SIG-M5 (cell line): ENCODE data around the gene TTLL11.

Experiments
- DNase-seq: peaks from one replicate; lab custom pipeline; 2025; lab: John Stamatoyannopoulos, UW

TTLL11 gene

DNA sequence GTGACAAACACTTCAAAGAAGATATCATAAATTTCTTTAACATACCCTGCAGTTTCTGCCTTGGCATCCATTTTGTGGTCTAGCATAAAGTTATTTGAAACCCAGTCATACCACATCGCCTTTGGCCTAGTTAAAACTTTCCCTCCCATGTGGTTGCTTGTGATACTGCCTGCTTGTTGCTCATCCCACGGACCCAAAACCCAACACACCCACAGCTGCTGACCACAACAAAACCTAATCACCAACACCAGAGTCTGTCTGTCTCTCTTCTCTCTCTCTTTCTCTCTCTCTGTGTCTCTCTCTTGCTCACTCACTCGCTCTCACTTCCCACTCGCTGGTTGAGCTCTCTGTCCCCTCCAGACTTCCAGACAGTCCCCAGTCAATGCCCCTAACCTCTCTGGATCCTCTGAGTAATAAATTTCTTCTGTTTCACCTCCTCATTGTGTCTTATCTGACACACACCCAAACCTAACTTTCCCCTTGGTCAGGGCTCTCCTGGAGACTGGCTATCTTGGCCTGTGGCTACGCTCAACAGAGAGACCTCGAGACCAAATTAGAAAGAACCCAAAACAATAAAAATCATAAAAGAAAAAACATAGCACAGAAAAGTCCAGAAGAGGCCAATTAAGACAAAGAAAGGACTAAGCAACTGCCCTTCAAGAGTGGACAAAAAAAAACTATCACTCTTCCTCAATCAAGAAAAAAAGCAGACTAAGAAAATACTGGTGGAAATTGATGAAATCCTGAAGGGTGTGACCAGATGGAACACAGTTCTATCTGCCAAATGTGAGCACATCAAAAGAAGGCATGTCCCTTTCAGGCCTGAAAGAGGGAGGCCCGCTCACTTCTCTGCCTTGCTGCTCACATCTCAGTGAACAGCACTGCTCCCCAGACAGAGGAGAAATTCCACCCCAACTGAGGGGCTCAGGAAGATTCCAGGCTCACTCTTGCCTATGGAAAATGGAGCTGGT lies 41.5 kb downstream of the TTLL11 start:
- DNase-seq: no peak

GRCh38 chr9:122050167-122050566 lies 42.9 kb downstream of the TTLL11 start:
- no peak for DNase-seq

DNA sequence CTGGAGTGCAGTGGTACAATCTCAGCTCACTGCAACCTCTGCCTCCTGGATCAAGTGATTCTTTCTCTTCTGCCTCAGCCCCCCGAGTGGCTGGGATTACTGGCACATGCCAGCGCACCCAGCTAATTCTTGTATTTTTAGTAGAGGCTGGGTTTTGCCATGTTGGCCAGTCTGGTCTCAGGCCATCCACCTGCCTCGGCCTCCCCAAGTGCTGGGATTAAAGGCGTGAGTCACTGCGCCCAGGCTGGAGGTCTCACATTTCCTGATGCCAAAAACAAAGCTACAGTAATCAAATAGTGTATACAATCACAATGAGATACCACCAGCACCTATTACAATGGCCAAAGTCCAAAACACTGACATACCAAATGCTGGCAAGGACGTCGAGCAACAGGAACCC lies 51.1 kb downstream of the TTLL11 start:
- no peak for DNase-seq

- DNase-seq: no peak
Measured at GRCh38 chr9:122040561-122041242, 52.4 kb downstream of the TTLL11 start.

DNA sequence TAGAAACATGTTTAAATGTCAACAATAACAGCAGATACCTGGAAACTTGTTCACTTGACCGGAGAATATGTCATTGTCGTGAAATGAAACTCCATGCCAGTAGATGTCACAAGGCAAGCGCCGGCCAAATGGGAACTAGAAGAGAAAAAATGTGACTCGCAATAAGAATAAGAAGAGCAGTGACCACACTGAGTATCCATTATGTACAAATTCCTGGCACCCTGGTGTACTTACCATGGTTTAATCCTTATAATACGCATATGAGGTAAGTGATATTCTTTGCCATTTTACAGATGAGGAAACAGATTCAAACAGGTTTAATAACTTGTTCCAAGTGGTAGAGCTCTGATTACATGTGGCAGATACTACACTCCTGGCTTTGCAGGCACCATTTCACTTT lies 53.9 kb downstream of the TTLL11 start:
- no peak for DNase-seq

DNA sequence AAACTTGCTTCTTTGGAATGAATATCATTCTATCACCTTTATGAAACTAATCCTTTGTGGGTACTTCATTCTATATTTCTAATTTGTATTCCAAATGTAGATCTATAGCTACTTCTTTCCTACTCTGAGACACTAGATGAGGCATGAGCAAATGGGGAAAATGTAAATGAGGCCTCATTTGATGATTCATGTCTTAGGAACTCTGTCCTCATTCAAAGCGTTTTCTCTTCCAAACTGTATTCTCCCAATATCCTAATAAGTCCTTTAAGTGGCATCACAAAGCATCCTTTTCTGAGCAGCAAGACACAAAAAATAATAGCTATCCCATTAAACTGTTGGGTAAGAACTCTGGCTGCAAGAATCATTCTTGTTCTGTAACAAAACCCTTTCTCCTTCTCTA lies 56.1 kb downstream of the TTLL11 start:
- DNase-seq: no peak

DNA sequence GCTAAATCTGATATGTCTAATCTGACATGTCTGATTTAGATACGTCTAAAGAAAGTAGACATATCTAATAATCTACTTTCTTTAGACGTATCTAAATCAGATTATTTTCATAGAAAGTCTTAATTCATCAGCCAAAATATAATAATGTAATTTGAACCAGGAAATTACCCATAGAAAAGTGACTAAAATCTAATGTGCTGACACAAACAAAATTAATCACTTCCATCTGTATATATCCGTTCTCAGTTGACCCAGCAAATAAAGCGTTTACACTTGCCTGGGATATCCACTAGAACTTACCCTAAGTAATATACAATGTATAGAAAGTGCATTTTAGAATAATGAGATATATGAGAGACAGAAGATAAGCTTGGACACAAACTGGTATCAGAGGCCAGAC lies 56.7 kb downstream of the TTLL11 start:
- DNase-seq: no peak

GRCh38 chr9:122033775-122034373 lies 59.2 kb downstream of the TTLL11 start:
- DNase-seq: no peak

- DNase-seq: no peak
Measured at GRCh38 chr9:122032346-122032745, 60.8 kb downstream of the TTLL11 start.

- no peak for DNase-seq
Measured at GRCh38 chr9:122031776-122032175, 61.3 kb downstream of the TTLL11 start.

GRCh38 chr9:122031157-122031556 lies 62.0 kb downstream of the TTLL11 start:
- DNase-seq: no peak

- DNase-seq: no peak
Measured at GRCh38 chr9:122030357-122030756, 62.8 kb downstream of the TTLL11 start.

DNA sequence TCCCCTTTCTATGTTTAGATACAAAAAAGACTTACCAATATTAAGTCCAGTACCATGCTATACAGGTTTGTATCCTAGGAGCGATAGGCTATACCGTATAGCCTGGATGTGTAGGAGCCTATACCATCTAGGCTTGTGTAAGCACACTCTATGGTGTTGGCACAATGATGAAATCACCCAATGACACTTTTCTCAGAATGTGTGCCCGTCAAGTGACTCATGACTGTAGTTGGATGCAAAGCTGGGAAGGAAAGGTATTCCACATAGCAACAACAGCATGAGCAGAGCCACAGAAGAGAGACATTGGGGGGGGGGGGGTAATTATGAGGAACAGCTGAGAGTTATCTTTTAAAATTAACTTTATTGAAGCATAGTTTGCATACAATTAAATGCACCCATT lies 63.2 kb downstream of the TTLL11 start:
- no peak for DNase-seq

DNA sequence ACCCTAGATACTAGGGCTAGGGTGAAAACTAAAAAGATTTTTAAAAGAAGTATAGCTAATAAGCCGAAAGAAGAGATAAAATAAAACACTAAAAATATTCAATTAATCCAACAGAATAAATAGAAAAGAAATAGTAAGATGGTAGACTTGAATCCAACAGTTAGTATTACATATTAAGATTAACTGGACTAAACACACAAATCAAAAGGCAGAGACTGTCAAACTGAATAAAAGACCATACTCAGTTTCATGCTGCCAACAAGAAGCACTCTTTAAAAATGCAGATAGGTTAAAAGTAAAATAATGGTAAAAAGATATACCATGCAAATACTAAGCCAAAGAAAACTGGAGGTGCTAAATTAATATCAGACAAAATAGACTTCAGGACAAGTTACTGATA lies 65.0 kb downstream of the TTLL11 start:
- no peak for DNase-seq

- no peak for DNase-seq
Measured at GRCh38 chr9:122020398-122020797, 72.7 kb downstream of the TTLL11 start.

GRCh38 chr9:122016744-122017143 lies 76.4 kb downstream of the TTLL11 start:
- DNase-seq: no peak

- no peak for DNase-seq
Measured at GRCh38 chr9:122016309-122016708, 76.8 kb downstream of the TTLL11 start.

- DNase-seq: no peak
Measured at GRCh38 chr9:122015170-122015821, 77.8 kb downstream of the TTLL11 start.

- DNase-seq: no peak
Measured at GRCh38 chr9:122011818-122012498, 81.2 kb downstream of the TTLL11 start.

DNA sequence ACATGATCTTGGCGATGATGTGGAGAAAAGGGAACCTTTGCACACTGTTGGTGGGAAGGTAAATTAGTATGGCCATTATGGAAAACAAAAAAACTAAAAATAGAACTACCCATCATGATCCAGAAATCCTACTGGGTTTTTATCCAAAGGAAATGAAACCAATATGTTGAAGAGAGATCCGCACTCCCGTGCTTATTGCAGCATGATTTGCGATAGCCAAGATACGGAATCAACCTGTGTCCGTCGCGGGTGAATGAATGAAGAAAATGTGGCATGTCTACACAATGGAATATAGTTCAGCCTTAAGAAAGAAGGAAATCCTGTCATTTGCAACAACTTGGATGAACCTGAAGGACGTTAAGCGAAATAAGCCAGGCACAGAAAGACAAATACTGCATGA lies 84.5 kb downstream of the TTLL11 start:
- DNase-seq: no peak

DNA sequence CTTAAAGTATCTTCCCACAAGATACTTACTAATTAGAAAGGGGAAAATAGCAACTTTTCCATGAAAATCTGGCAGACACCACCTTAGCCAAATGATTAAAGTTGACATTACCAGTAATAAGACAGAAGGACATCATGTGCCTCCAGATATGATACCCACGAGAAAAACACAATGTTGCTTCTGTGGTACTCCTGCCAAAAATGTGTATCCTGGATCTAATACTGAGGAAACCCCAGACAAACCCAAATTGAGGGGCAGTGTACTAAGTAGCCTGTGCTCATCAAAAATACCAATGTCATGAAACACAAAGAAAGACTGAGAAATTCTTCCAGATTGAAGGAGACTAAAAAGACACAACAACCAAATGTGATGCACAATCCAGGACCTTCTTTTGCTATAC lies 85.3 kb downstream of the TTLL11 start:
- no peak for DNase-seq

GRCh38 chr9:122005597-122005996 lies 87.5 kb downstream of the TTLL11 start:
- no peak for DNase-seq
